PC-9 (cell line): ENCODE measurements around the gene HPD.

ENCODE experiments used
- CTCF ChIP-seq: fragments of 200-600 bp; sonication (generic); conservative IDR thresholded peaks from 2 replicates; pipeline ENCODE4 v1.6.1; 2017; ENCODE audit warnings: mixed run types, antibody characterized with exemption, mild to moderate bottlenecking, moderate library complexity
- EZH2 ChIP-seq: fragments of 200-600 bp; sonication (generic); IDR thresholded peaks from 2 replicates; pipeline ENCODE4 v1.8.0; 2017; ENCODE audit warnings: antibody characterized with exemption, low read depth

DNA sequence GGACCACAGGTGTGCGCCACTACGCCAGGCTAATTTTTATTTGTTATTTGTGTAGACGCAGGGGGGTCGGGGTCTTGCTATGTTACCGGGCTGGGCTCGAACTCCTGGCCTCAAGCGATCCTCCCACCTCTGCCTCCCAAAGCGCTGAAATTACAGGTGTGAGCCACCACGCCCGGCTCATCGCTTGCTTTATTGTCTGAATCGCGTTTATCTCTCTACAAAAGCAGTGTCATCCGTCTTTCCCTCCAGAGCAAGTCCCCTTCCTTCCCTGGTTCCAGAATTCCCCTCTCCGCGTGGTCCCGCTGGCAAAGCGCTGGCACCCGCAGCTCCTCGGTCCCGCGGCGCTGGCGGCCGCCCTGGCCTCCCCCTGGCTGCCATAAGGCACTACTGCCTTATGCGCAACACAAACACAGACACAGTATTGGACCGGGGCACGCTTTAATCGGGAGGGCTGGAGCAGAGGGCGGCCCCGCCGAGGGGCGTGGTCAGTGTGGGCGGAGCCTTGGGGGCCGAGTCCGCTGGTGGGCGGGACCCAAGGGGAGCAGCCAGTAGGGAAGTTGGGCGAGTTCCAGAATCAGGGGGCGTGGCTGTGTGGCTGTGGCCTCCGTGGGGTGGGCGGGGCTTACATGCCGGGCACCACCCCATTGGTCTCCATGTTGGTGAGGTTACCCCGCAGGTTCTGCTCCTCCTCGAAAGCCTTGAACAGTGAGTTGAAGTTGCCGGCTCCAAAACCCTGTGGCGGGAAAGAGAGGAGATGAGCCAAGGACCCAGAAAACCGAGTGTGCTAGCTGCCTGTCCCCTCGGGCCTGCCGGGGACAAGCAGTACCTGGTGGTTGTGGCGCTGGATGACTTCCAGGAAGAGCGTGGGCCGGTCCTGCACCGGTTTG lies 19.3 kb downstream of the HPD start:
- no peak; the same call in 1 of the 2 replicates for TF ChIP-seq CTCF
- TF ChIP-seq EZH2, result no peak
